A549 (cell line): ENCODE data around the gene HOXC6. TPM values are rescaled to one million over a fixed set of nuclear protein-coding genes. Genes with fewer than 3 reads are reported as not detected.

Experiments used
- ATAC-seq, 2 experiments: fragments of 200-7000 bp in 1 of 2; fragments of >200 bp in 1 of 2; cut with Nextera tagmentation in 1 of 2; cut with Tn5 transposase in 1 of 2; 3 replicates each; pipeline versions ENCODE4 v1.8.0 to v1.9.1; 2018 to 2020; ENCODE audit warnings: mild to moderate bottlenecking in 1 of 2, moderate library complexity in 1 of 2
- CTCF ChIA-PET: fragments of 300-600 bp; sonication (Branson Sonifier 250); formaldehyde crosslinking; extraction: SDS; loops from one replicate; lab custom pipeline; 2021; ENCODE audit warnings: antibody characterized with exemption, inconsistent platforms; lab: Yijun Ruan, JAX
- POLR2A ChIA-PET: fragments of 350-600 bp; formaldehyde crosslinking; extraction: SDS; loops from one replicate; lab custom pipeline; 2021; ENCODE audit warnings: antibody characterized with exemption, inconsistent platforms; lab: Yijun Ruan, JAX
- DNase-seq, 2 experiments: peaks; one replicate each; pipeline versions ENCODE4 v3.0.0 to v3.0.0-alpha.2; 2011 to 2016; ENCODE audit warnings: low read depth in 1 of 2, low spot score in 1 of 2
- FAIRE-seq: peaks from 2 replicates; lab custom pipeline; 2011; peaks lifted over from hg19 to GRCh38; lab: Jason Lieb, UNC
- H3K27ac ChIP-seq, 2 experiments: fragments of >200 bp; sonication (Bioruptor Twin); formaldehyde crosslinking; 3 replicates each; pipeline ENCODE4 v1.5.1; 2016 to 2017
- H3K4me1 ChIP-seq: fragments of >200 bp; sonication (Bioruptor Twin); formaldehyde crosslinking; 3 replicates; pipeline ENCODE4 v1.6.1; 2016
- H3K4me2 ChIP-seq: fragments of >200 bp; sonication (Bioruptor Twin); formaldehyde crosslinking; 3 replicates; pipeline ENCODE4 v1.6.1; 2016
- H3K4me3 ChIP-seq: fragments of >200 bp; sonication (Bioruptor Twin); formaldehyde crosslinking; 3 replicates; pipeline ENCODE4 v1.5.1; 2016
- H3K9me3 ChIP-seq: fragments of >200 bp; sonication (Bioruptor Twin); formaldehyde crosslinking; 3 replicates; pipeline ENCODE4 v1.6.1; 2016
- CEBPB ChIP-seq, 2 experiments: fragments of >200 bp in 1 of 2; sonication (Bioruptor Twin) in 1 of 2; formaldehyde crosslinking in 1 of 2; IDR thresholded peaks; 2 replicates each; pipeline ENCODE4 v1.6.1; 2012 to 2016
- EHMT2 ChIP-seq: fragments of 200-600 bp; sonication (generic); IDR thresholded peaks from 2 replicates; pipeline ENCODE4 v1.6.1; 2016; ENCODE audit warnings: antibody characterized with exemption, low read depth, mild to moderate bottlenecking, moderate library complexity
- EP300 ChIP-seq, 2 experiments: fragments of >200 bp; sonication (Bioruptor Twin); formaldehyde crosslinking; IDR thresholded peaks; 2 replicates in 1 of 2; 3 replicates in 1 of 2; pipeline ENCODE4 v1.6.1; 2016 to 2017
- ESRRA ChIP-seq: fragments of 150-350 bp; IDR thresholded peaks from 2 replicates; pipeline ENCODE4 v1.6.1; 2014; ENCODE audit warnings: mild to moderate bottlenecking, low read length, borderline replicate concordance
- FOSL2 ChIP-seq, 2 experiments: fragments of 450-650 bp in 1 of 2; fragments of >200 bp in 1 of 2; sonication (Bioruptor Twin) in 1 of 2; formaldehyde crosslinking; IDR thresholded peaks; 2 replicates each; pipeline versions ENCODE4 v1.5.0 to v1.6.1; 2016 to 2020; ENCODE audit warnings: mild to moderate bottlenecking in 1 of 2, moderate library complexity in 1 of 2
- FOXS1 ChIP-seq: fragments of 250-450 bp; sonication (Bioruptor Pico); IDR thresholded peaks from 2 replicates; pipeline ENCODE4 v1.5.0; 2020; ENCODE audit warnings: mild to moderate bottlenecking, moderate library complexity
- HEYL ChIP-seq: fragments of 250-450 bp; sonication (Bioruptor Pico); IDR thresholded peaks from 2 replicates; pipeline ENCODE4 v1.8.0; 2021; ENCODE audit warnings: mild to moderate bottlenecking, moderate library complexity
- KDM1A ChIP-seq: fragments of 200-600 bp; sonication (generic); IDR thresholded peaks from 2 replicates; pipeline ENCODE4 v1.6.1; 2016; ENCODE audit warnings: low read depth, mild to moderate bottlenecking
- POLR2A ChIP-seq: IDR thresholded peaks from 2 replicates; pipeline ENCODE4 v1.6.1; 2012; ENCODE audit warnings: mild to moderate bottlenecking, low read length
- RFX5 ChIP-seq: fragments of 450-650 bp; IDR thresholded peaks from 2 replicates; pipeline ENCODE4 v1.7.1; 2014; ENCODE audit warnings: antibody characterized with exemption, mild to moderate bottlenecking, moderate library complexity
- SREBF2 ChIP-seq: fragments of 450-650 bp; IDR thresholded peaks from 2 replicates; pipeline ENCODE4 v1.6.1; 2014; ENCODE audit warnings: mild to moderate bottlenecking, moderate library complexity
- TFCP2L1 ChIP-seq: fragments of 250-450 bp; sonication (Bioruptor Pico); IDR thresholded peaks from 2 replicates; pipeline ENCODE4 v1.5.0; 2021; ENCODE audit warnings: mild to moderate bottlenecking
- ZSCAN20 ChIP-seq: fragments of 250-450 bp; sonication (Bioruptor Pico); IDR thresholded peaks from 2 replicates; pipeline ENCODE4 v1.8.0; 2022; ENCODE audit warnings: mild to moderate bottlenecking, moderate library complexity
- WGBS: methylation state at CpG from one replicate; pipeline ENCODE4 v1.1.6; 2017; ENCODE audit errors: missing lambda C conversion rate; 5-methylcytosine and 5-hydroxymethylcytosine counted together
- polyA plus RNA-seq, 4 experiments: library from polyadenylated mRNA; depleted of rRNA in 3 of 4; stranded (reverse); fragments of >200 nt; fragmentation: RNase III in 1 of 4; extraction: RNeasy Plus Mini Kit Qiagen cat#74134 plus additional on column Dnase treatment in 1 of 4; gene quantifications; 2 replicates in 3 of 4; 3 replicates in 1 of 4; pipeline ENCODE4 v1.2.3, GENCODE V29; 2011 to 2017
- TF ChIP-seq, protein P1 (sequence below): fragments of 150-350 bp; IDR thresholded peaks from 2 replicates; pipeline ENCODE4 v1.6.1; 2014; ENCODE audit warnings: low read depth, mild to moderate bottlenecking, low read length
- TF ChIP-seq, protein P2 (sequence below): IDR thresholded peaks from 2 replicates; pipeline ENCODE4 v1.6.1; 2012
- TF ChIP-seq, protein P3 (sequence below): fragments of 450-650 bp; IDR thresholded peaks from 2 replicates; pipeline ENCODE4 v1.6.1; 2014; ENCODE audit warnings: antibody characterized with exemption
- TF ChIP-seq, protein P4 (sequence below): fragments of 250-450 bp; sonication (Bioruptor Pico); IDR thresholded peaks from 2 replicates; pipeline ENCODE4 v1.5.0; 2020; ENCODE audit warnings: low read depth, mild to moderate bottlenecking, moderate library complexity
- TF ChIP-seq, protein P5 (sequence below): IDR thresholded peaks from 2 replicates; pipeline ENCODE4 v1.6.1; 2012

Gene HOXC6
- polyA plus RNA-seq, 2 of the 4 experiments (the other 2 are of a cell fraction), result 5.2 to 6.0 TPM

DNA sequence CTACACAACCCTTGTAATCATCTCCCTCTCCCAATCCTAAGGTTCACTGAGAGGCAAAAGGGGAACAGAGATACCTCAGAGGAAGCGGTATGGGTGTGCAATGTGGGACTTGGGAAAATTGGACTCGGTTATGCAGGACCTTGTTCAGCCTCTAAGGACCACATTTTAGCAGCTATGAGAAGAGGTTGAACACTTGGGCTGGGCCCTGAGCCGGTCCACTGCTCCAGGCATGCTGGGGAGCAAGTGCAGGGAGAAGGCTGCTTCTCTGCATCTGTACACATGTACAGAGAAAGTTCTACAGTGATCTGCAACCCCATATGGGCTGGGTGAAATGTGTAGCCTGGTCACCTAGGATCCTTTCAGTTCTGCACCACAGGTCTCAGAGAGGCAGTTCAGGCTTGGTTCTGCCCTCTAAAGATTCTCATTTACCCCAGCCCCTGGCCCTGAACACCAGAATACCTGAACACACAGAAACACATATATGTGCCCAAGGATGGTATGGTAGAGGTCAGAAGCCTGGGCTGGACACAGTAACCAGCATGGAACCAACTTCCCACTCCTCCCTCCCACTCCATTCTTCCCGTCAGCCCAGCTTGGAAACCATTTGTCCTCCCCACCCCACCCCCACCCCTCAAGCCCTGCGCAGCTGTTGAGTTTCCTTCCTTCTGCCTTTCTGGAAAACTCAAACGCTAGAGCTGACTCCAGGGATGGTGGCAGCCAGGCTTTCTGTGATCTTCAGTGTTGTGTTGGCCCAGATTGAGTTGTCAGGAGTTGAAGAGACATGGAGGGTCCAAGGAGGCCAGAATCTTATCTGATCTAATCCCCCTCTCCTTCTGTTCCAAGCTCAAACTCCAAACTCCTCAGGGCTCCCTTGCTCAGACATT lies 15.0 kb downstream of the HOXC6 start:
- POLR2A ChIA-PET, result no interaction called here
- Histone ChIP-seq H3K4me3 (no peak overlapping the region), H3K4me1 (no peaks in the 10 kb centered on the region), H3K27ac (no peak overlapping the region), H3K4me2 (no peak overlapping the region), H3K9me3 (no peaks in the 10 kb centered on the region)
- DNase-seq (no peak), FAIRE-seq (no peak), ATAC-seq (no peak)
- CTCF ChIA-PET, result interaction anchor here (0.9 to 27.9 kb wide), 6 partner anchors 9 to 150 kb away, joined by 3 to 476 read pairs (median 8); partner anchors contain the start of genes HOXC4, HOXC5 and SMUG1
- TF ChIP-seq, protein P1, sequence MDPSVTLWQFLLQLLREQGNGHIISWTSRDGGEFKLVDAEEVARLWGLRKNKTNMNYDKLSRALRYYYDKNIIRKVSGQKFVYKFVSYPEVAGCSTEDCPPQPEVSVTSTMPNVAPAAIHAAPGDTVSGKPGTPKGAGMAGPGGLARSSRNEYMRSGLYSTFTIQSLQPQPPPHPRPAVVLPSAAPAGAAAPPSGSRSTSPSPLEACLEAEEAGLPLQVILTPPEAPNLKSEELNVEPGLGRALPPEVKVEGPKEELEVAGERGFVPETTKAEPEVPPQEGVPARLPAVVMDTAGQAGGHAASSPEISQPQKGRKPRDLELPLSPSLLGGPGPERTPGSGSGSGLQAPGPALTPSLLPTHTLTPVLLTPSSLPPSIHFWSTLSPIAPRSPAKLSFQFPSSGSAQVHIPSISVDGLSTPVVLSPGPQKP, result no peak
- no peak for TF ChIP-seq ESRRA
- TF ChIP-seq, protein P2, sequence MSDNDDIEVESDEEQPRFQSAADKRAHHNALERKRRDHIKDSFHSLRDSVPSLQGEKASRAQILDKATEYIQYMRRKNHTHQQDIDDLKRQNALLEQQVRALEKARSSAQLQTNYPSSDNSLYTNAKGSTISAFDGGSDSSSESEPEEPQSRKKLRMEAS, result no peak
- TF ChIP-seq SREBF2, result no peak
- no peak for TF ChIP-seq POLR2A
- 58% methylated on average over 6 of the region's 6 CpGs for WGBS

DNA sequence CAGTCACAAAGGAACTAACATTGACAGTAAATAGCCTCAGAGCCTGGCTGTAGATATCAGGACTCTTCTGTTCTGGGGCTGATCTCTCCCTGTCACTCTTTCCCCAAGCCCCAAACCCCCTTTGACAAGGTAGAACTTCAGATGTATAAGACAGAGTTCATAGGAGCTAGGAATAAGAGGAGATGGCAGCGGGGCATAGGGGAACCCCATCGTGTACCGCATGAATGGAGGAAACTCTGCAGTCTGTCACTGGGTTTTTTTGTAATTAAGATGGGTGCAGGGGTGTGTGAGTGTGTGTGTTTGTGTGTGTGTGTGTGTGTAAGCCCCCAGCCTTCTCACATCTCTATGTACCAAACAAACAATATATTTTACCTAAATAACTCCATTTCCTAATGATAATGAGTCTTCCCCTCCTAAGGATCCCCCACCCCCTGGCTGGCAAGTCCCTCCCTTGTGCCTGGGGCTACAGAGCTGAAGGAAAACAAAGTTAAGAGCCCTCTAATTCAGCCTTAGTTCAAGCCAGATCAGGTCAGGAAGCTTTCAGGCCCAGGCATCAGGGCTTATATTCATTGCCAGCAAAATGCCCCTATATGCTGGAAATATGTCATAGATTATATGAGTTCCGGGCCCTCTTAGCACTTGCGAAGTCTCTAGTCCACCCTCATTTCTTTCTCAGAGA lies 16.3 kb downstream of the HOXC6 start:
- Histone ChIP-seq H3K4me1 (no peaks in the 10 kb centered on the region), H3K9me3 (no peaks in the 10 kb centered on the region), H3K4me2 (no peak overlapping the region), H3K4me3 (no peak overlapping the region), H3K27ac (no peak overlapping the region)
- DNase-seq (no peak), FAIRE-seq (no peak), ATAC-seq (no peak)
- ChIA-PET CTCF (interaction anchor here (0.7 to 27.9 kb wide), 9 partner anchors 7 to 287 kb away, joined by 3 to 476 read pairs (median 3); partner anchors contain the start of genes HOXC4, HOXC5 and SMUG1), POLR2A (no interaction called here)
- 81% methylated on average over 5 of the region's 5 CpGs for WGBS
- no peak for TF ChIP-seq KDM1A

DNA sequence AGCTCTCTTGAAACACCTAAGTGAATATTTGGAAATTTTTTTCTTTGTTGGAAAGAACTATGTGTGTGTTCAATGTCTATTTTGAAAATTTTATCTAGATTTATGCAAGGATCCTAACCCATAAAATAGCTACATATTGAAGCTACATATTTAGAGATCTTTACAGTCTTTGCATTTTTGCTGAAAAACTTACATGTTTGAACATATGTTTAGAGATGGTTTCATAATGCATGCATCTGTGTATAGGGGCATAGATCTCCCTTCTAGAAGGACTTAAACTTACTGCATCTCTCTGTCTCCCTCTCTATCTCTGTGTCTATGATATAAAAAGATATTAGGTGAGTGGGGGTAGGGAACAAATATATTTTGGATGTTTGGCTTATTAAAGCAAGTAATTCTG lies 17.2 kb downstream of the HOXC6 start:
- Histone ChIP-seq H3K4me2 (no peak overlapping the region), H3K27ac (no peak overlapping the region), H3K4me3 (no peak overlapping the region), H3K4me1 (no peaks in the 10 kb centered on the region), H3K9me3 (no peaks in the 10 kb centered on the region)
- ChIA-PET POLR2A (no interaction called here), CTCF (interaction anchor here (0.9 to 27.9 kb wide), 7 partner anchors 8 to 288 kb away, joined by 3 to 476 read pairs (median 4); partner anchors contain the start of genes HOXC4, HOXC5 and SMUG1)
- FAIRE-seq (no peak), DNase-seq (no peak), ATAC-seq (no peak)
- TF ChIP-seq POLR2A, result no peak
- TF ChIP-seq, protein P3, sequence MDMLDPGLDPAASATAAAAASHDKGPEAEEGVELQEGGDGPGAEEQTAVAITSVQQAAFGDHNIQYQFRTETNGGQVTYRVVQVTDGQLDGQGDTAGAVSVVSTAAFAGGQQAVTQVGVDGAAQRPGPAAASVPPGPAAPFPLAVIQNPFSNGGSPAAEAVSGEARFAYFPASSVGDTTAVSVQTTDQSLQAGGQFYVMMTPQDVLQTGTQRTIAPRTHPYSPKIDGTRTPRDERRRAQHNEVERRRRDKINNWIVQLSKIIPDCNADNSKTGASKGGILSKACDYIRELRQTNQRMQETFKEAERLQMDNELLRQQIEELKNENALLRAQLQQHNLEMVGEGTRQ, result no peak
- no peak for TF ChIP-seq KDM1A
- TF ChIP-seq RFX5, result no peak
- TF ChIP-seq EHMT2, result no peak
- no peak for TF ChIP-seq FOSL2 (IDR thresholded peaks at IDR 0.05)
- no peak for TF ChIP-seq FOSL2 (CRISPR knock-in tag; IDR thresholded peaks at IDR 0.05)
- no peak for TF ChIP-seq SREBF2
- TF ChIP-seq HEYL (CRISPR knock-in tag), result no peak
- TF ChIP-seq, protein P4, sequence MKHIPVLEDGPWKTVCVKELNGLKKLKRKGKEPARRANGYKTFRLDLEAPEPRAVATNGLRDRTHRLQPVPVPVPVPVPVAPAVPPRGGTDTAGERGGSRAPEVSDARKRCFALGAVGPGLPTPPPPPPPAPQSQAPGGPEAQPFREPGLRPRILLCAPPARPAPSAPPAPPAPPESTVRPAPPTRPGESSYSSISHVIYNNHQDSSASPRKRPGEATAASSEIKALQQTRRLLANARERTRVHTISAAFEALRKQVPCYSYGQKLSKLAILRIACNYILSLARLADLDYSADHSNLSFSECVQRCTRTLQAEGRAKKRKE (CRISPR knock-in tag), result no peak
- TF ChIP-seq EP300 (IDR thresholded peaks at IDR 0.05), result no peak
- TF ChIP-seq, protein P5, sequence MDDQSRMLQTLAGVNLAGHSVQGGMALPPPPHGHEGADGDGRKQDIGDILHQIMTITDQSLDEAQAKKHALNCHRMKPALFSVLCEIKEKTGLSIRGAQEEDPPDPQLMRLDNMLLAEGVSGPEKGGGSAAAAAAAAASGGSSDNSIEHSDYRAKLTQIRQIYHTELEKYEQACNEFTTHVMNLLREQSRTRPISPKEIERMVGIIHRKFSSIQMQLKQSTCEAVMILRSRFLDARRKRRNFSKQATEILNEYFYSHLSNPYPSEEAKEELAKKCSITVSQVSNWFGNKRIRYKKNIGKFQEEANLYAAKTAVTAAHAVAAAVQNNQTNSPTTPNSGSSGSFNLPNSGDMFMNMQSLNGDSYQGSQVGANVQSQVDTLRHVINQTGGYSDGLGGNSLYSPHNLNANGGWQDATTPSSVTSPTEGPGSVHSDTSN, result no peak
- TF ChIP-seq TFCP2L1 (CRISPR knock-in tag), result no peak
- no peak for TF ChIP-seq ZSCAN20 (CRISPR knock-in tag)
- no peak for TF ChIP-seq CEBPB (IDR thresholded peaks at IDR 0.05)
- no peak for TF ChIP-seq FOXS1
